HL-60 (cell line): Measurements from ENCODE around the gene SPAAR.

Experiments used
- DNase-seq, 2 experiments: peaks; one replicate each; pipeline ENCODE4 v3.0.0-alpha.2; 2010 to 2020; ENCODE audit warnings: low read depth in 1 of 2, low spot score in 1 of 2
- H3K27ac ChIP-seq: fragments of 250-450 bp; sonication (Bioruptor Pico); replicated peaks from 2 replicates; pipeline ENCODE4 v1.5.1; 2020; ENCODE audit warnings: mild to moderate bottlenecking, moderate library complexity
- H3K27me3 ChIP-seq: fragments of 250-450 bp; sonication (Bioruptor Pico); 2 replicates; pipeline ENCODE4 v1.5.1; 2021; ENCODE audit warnings: mild to moderate bottlenecking, moderate library complexity; ENCODE audit not compliant: insufficient read depth, poor library complexity, severe bottlenecking
- H3K4me3 ChIP-seq: replicated peaks from 2 replicates; pipeline ENCODE4 v1.5.1; 2011; ENCODE audit warnings: mild to moderate bottlenecking, control low read depth, low read length; ENCODE audit not compliant: insufficient read depth
- GABPA ChIP-seq: IDR thresholded peaks from 2 replicates; pipeline ENCODE4 v1.6.1; 2012; ENCODE audit warnings: low read depth
- POLR2AphosphoS5 ChIP-seq: IDR thresholded peaks from 2 replicates; pipeline ENCODE4 v1.6.1; 2012; ENCODE audit warnings: low read depth
- SPI1 ChIP-seq: IDR thresholded peaks from 2 replicates; pipeline ENCODE4 v1.6.1; 2012; ENCODE audit warnings: low read depth, mild to moderate bottlenecking, borderline replicate concordance
- TF ChIP-seq, protein P1 (sequence below): IDR thresholded peaks from 2 replicates; pipeline ENCODE4 v1.6.1; 2012; ENCODE audit warnings: low read depth; ENCODE audit not compliant: insufficient replicate concordance
- TF ChIP-seq, protein P2 (sequence below): IDR thresholded peaks from one replicate; pipeline ENCODE4 v1.5.1; 2011; ENCODE audit warnings: low read length, control low read depth, inconsistent platforms; ENCODE audit not compliant: insufficient read depth

Gene SPAAR

DNA sequence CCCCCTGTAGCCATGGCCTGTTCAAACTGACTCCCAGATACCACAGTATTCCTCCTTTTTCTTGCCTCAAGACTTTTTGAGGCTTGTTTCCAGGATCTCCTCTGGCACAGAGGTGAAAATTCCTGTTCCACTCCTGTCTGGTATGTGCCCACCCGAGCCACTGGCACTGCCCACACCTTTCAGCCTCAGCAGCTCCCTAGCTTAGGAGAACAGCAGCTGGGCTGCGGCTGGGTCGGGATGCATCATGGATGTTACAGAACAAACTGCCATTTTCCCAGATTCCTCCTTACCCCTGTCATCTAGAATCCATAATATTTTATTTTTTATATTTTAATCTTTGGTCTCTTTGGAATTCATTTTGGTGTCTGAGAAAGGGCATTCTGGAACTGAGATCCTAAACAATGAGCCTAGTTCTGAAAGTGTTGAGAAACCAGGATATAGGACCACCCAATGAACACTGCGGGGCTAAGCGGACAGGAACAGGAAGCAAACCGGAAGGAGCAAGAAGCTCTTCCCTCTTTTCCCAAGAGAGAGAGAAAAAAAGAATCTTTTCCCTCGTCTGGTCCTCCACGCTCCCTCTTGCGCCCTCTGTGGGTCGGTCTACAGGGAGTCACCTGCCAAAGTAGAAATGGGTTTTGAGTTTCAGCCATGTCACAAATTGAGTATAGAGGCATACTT, 36.2 kb downstream of the SPAAR start:
- DNase-seq, result peak; percentile 64 to 66
- no peaks in the 10 kb centered on the region for H3K27me3 ChIP-seq
- 0 out of 2 replicates have a peak, but pooled peaks have one; percentile 8 for TF ChIP-seq SPI1
- TF ChIP-seq, protein P1, sequence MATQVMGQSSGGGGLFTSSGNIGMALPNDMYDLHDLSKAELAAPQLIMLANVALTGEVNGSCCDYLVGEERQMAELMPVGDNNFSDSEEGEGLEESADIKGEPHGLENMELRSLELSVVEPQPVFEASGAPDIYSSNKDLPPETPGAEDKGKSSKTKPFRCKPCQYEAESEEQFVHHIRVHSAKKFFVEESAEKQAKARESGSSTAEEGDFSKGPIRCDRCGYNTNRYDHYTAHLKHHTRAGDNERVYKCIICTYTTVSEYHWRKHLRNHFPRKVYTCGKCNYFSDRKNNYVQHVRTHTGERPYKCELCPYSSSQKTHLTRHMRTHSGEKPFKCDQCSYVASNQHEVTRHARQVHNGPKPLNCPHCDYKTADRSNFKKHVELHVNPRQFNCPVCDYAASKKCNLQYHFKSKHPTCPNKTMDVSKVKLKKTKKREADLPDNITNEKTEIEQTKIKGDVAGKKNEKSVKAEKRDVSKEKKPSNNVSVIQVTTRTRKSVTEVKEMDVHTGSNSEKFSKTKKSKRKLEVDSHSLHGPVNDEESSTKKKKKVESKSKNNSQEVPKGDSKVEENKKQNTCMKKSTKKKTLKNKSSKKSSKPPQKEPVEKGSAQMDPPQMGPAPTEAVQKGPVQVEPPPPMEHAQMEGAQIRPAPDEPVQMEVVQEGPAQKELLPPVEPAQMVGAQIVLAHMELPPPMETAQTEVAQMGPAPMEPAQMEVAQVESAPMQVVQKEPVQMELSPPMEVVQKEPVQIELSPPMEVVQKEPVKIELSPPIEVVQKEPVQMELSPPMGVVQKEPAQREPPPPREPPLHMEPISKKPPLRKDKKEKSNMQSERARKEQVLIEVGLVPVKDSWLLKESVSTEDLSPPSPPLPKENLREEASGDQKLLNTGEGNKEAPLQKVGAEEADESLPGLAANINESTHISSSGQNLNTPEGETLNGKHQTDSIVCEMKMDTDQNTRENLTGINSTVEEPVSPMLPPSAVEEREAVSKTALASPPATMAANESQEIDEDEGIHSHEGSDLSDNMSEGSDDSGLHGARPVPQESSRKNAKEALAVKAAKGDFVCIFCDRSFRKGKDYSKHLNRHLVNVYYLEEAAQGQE, result no peak
- TF ChIP-seq, protein P2, sequence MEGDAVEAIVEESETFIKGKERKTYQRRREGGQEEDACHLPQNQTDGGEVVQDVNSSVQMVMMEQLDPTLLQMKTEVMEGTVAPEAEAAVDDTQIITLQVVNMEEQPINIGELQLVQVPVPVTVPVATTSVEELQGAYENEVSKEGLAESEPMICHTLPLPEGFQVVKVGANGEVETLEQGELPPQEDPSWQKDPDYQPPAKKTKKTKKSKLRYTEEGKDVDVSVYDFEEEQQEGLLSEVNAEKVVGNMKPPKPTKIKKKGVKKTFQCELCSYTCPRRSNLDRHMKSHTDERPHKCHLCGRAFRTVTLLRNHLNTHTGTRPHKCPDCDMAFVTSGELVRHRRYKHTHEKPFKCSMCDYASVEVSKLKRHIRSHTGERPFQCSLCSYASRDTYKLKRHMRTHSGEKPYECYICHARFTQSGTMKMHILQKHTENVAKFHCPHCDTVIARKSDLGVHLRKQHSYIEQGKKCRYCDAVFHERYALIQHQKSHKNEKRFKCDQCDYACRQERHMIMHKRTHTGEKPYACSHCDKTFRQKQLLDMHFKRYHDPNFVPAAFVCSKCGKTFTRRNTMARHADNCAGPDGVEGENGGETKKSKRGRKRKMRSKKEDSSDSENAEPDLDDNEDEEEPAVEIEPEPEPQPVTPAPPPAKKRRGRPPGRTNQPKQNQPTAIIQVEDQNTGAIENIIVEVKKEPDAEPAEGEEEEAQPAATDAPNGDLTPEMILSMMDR, result peak; percentile 86
- TF ChIP-seq GABPA, result peak; percentile 26; the same call in 1 of the 2 replicates
- H3K27ac ChIP-seq, result no peak overlapping the region
- no peak overlapping the region for H3K4me3 ChIP-seq

DNA sequence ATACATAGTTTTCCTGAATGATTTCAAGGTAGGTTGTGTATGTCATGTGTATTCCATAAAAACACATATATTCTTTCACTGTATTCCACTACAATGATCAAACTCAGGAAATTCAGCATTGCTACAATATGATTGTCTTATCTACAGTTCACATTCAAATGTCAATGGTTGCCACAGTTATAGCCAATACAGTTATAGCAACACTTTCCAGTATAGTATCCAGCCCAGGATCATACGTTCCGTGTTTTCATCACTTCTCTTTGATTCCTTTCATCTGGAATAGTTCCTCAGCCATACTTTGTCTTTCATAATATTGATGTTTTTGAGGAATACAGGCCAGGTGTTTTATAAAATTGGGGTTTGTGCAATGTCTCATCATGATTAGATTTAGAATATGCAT, 39.2 kb downstream of the SPAAR start:
- TF ChIP-seq, protein P1, result no peak
- TF ChIP-seq GABPA (no peak), SPI1 (no peak), POLR2AphosphoS5 (no peak)
- TF ChIP-seq, protein P2, result no peak
- no peak for DNase-seq
- H3K4me3 ChIP-seq, result no peak overlapping the region
- no peak overlapping the region for H3K27ac ChIP-seq
- H3K27me3 ChIP-seq, result no peaks in the 10 kb centered on the region

DNA sequence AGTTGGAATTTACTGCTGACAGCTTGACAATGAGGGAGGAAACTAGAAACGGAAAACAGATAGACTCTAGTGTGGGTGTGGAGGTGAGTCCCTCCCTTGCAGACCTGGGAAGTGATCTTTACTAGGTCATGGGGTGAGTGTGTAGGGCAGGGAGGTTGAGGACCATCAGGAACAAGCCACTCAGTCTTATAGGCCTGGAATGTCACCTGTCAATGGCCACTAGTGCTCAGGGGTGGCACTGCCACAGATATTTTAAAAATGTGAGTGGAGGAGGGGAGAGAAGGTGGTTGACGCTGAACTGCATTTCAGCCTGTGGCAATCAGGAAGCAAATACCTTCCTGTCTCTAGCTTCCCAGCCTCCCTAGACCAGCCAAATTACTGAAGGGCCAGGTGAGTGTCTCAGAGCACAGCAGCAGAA, 39.6 kb downstream of the SPAAR start:
- peaks cover 2% of the 10 kb centered on the region for H3K27me3 ChIP-seq
- no peak overlapping the region for H3K27ac ChIP-seq
- H3K4me3 ChIP-seq, result no peak overlapping the region
- TF ChIP-seq, protein P2, result no peak
- TF ChIP-seq GABPA, result no peak
- TF ChIP-seq, protein P1, result no peak
- TF ChIP-seq SPI1, result no peak
- DNase-seq, result no peak
